ENCODE results near the gene PSMD6.

The PSMD6 gene

DNA sequence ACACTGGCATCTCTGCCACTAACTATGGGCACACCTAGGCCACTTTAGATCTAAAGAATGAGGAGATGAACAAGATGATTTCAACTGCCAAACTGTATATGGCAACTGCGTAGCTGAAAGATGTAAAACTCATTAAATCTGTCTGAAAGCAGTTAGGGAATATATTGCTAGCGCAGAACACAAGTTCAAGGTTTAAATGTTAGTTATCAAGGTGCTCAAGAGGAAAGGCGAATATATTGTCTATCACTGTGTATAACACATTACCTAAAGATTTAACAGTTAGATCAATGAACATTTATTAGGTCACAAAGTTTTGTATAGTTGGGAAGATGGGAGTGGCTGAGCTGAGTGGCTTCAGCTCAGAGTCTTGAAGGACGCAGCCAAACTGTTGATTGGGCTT lies 33.9 kb upstream of the PSMD6 start:
- TF ChIP-seq, protein P1, sequence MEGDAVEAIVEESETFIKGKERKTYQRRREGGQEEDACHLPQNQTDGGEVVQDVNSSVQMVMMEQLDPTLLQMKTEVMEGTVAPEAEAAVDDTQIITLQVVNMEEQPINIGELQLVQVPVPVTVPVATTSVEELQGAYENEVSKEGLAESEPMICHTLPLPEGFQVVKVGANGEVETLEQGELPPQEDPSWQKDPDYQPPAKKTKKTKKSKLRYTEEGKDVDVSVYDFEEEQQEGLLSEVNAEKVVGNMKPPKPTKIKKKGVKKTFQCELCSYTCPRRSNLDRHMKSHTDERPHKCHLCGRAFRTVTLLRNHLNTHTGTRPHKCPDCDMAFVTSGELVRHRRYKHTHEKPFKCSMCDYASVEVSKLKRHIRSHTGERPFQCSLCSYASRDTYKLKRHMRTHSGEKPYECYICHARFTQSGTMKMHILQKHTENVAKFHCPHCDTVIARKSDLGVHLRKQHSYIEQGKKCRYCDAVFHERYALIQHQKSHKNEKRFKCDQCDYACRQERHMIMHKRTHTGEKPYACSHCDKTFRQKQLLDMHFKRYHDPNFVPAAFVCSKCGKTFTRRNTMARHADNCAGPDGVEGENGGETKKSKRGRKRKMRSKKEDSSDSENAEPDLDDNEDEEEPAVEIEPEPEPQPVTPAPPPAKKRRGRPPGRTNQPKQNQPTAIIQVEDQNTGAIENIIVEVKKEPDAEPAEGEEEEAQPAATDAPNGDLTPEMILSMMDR (IDR thresholded peaks at IDR 0.05) = no peak
- Histone ChIP-seq H3K27me3 (peaks cover 0 to 4% of the 10 kb centered on the region in 2 donors), H3K4me3 (no peak overlapping the region), H3K27ac (no peak overlapping the region), H3K36me3 (no peaks in the 10 kb centered on the region), H3K9me3 (no peaks in the 10 kb centered on the region), H3K4me1 (no peaks in the 10 kb centered on the region)
- DNase-seq = no peak
- intact Hi-C loops (cut with DNase I; ENCODE audit: low total_unique reads) = no loop called here

DNA sequence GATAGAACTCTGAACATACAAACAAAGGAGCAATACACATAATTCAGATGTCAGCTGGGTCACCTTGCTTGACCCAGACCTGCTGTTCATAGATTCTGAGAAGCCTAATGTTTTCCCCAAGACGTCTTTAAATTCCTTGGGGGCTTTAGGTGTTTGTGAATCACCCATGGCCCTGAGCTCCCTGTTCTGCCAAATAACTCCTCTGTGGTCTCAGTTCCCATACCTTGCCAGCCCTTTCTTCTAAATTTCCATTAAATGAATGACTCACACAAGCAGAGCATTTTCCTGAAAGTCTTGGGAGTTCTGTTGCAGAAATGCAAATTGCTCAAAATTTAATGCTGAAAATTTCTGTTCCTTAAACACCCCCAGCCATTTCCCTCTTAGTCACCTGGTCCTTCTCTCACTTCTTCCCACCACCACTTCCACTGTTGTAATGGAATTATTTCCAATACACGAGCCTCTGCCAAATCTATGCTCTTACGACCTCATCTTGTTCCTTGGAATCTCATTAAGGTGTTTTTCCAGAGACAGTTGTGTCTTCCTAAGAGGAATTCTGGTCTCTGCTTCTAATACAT lies 33.4 kb upstream of the PSMD6 start:
- Histone ChIP-seq H3K4me1 (no peaks in the 10 kb centered on the region), H3K9me3 (no peaks in the 10 kb centered on the region), H3K4me3 (no peak overlapping the region), H3K36me3 (no peaks in the 10 kb centered on the region), H3K27ac (no peak overlapping the region), H3K27me3 (peaks cover 0 to 4% of the 10 kb centered on the region in 2 donors)
- TF ChIP-seq, protein P1 (IDR thresholded peaks at IDR 0.05) = no peak
- intact Hi-C loops (cut with DNase I; ENCODE audit: low total_unique reads) = no loop called here
- no peak for DNase-seq

DNA sequence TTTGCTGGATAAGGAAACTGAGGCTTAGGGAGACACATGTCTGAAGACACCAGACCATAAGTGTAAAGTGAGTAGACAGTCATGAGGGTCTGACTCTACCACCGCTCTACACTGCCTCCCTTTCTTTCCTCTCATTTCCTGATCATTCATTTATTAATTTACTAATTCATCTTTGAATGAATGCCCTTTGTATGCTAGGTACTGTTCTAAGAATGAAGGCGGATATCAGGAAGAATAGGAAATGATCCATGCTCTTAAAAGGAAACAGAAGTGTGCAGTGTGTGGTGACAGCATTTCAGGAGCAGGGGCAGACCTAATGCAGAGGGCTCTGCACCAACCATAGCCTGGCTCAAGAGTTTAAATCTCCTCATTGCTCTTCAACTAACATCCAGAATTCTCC lies 31.8 kb upstream of the PSMD6 start:
- H3K27ac ChIP-seq = no peak overlapping the region
- intact Hi-C loops (cut with DNase I; ENCODE audit: low total_unique reads) = no loop called here
- no peak overlapping the region for H3K4me3 ChIP-seq
- H3K9me3 ChIP-seq = no peaks in the 10 kb centered on the region
- no peak for DNase-seq
- H3K36me3 ChIP-seq = no peaks in the 10 kb centered on the region
- TF ChIP-seq, protein P1 (IDR thresholded peaks at IDR 0.05) = no peak
- H3K4me1 ChIP-seq = no peaks in the 10 kb centered on the region
- H3K27me3 ChIP-seq = peaks cover 0 to 4% of the 10 kb centered on the region in 2 donors

DNA sequence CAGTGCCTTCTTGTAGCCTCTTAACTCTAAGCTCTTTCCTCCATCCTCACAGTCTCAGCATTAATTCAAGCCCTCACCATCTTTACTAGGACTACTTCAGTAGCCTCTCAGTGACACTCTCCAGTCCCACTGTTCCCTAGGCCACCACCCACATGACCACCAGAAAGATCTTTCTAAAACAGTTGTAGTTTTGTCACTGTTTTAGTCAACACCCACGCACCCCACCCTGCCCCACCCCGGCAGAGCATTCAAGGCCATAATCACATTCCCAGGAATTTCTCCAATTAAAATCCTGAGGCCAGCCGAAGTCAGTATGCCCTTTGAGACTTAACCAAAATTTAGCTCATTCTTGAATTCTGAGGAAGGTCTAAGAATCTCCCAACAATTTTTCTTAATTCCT lies 31.2 kb upstream of the PSMD6 start:
- peaks cover 0 to 4% of the 10 kb centered on the region in 2 donors for H3K27me3 ChIP-seq
- no peak overlapping the region for H3K4me3 ChIP-seq
- H3K9me3 ChIP-seq = no peaks in the 10 kb centered on the region
- TF ChIP-seq, protein P1 (IDR thresholded peaks at IDR 0.05) = no peak
- H3K27ac ChIP-seq = no peak overlapping the region
- H3K36me3 ChIP-seq = no peaks in the 10 kb centered on the region
- no peaks in the 10 kb centered on the region for H3K4me1 ChIP-seq
- DNase-seq = no peak
- intact Hi-C loops (cut with DNase I; ENCODE audit: low total_unique reads) = no loop called here

DNA sequence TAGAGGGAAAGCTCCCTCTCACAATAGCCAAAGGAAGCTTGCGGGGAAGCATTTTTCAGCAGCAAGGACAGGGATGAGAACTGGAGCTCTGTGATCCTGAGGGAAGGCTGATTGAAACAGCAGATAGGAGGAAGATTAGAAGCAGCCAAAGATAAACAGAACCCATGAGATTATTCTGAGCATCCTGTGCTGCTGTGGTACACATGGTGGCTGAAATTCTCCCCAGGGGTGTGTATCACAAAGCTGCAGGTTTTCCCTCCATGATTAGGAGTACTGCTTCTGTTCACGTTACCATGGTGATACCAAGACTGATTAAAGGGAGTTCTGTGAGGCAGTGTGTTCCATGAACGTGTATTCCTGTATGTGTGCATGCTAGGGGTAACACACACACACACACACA lies 30.3 kb upstream of the PSMD6 start:
- H3K27me3 ChIP-seq = peaks cover 0 to 4% of the 10 kb centered on the region in 2 donors
- intact Hi-C loops (cut with DNase I; ENCODE audit: low total_unique reads) = no loop called here

More for the DNA sequence above, 30.3 kb upstream of the PSMD6 start:
- H3K4me3 ChIP-seq = no peak overlapping the region
- DNase-seq = no peak
- no peak overlapping the region for H3K27ac ChIP-seq
- no peaks in the 10 kb centered on the region for H3K4me1 ChIP-seq
- TF ChIP-seq, protein P1 (IDR thresholded peaks at IDR 0.05) = no peak
- H3K9me3 ChIP-seq = no peaks in the 10 kb centered on the region
- no peaks in the 10 kb centered on the region for H3K36me3 ChIP-seq

All from tibial artery (tissue), 4 donors.